GM23248 (cell line): ENCODE data around the gene KCNAB1. TPM values are rescaled to one million over a fixed set of nuclear protein-coding genes. Genes with fewer than 3 reads are reported as not detected.

ENCODE experiments used
- DNase-seq: peaks from one replicate; pipeline ENCODE4 v3.0.0-alpha.2; 2015
- H2AFZ ChIP-seq: fragments of 200-600 bp; sonication (generic); 2 replicates; pipeline ENCODE4 v1.6.1; 2016; ENCODE audit warnings: antibody characterized with exemption
- H3F3A ChIP-seq: fragments of 200-600 bp; sonication (generic); 2 replicates; pipeline ENCODE4 v1.6.1; 2016; ENCODE audit warnings: mild to moderate bottlenecking, antibody characterized with exemption, mixed run types; ENCODE audit not compliant: insufficient read depth
- H3K27ac ChIP-seq: fragments of 200-600 bp; sonication (generic); 2 replicates; pipeline ENCODE4 v1.5.1; 2016; ENCODE audit warnings: mild to moderate bottlenecking
- H3K27me3 ChIP-seq: fragments of 200-600 bp; sonication (generic); replicated peaks from 2 replicates; pipeline ENCODE4 v1.6.1; 2016; ENCODE audit warnings: mild to moderate bottlenecking; ENCODE audit not compliant: insufficient read depth
- H3K36me3 ChIP-seq: fragments of 200-600 bp; sonication (generic); 2 replicates; pipeline ENCODE4 v1.6.1; 2016; ENCODE audit warnings: low read depth, mild to moderate bottlenecking
- H3K4me1 ChIP-seq: fragments of 200-600 bp; sonication (generic); 2 replicates; pipeline ENCODE4 v1.6.1; 2016; ENCODE audit warnings: mild to moderate bottlenecking; ENCODE audit not compliant: insufficient read depth
- H3K4me2 ChIP-seq: fragments of 200-600 bp; sonication (generic); one replicate; pipeline ENCODE4 v1.6.1; 2016; ENCODE audit warnings: mild to moderate bottlenecking; ENCODE audit not compliant: unreplicated experiment
- H3K4me3 ChIP-seq: fragments of 200-600 bp; sonication (generic); 2 replicates; pipeline ENCODE4 v1.5.1; 2016; ENCODE audit warnings: mild to moderate bottlenecking
- H3K79me2 ChIP-seq: fragments of 200-600 bp; sonication (generic); 2 replicates; pipeline ENCODE4 v1.6.1; 2016; ENCODE audit warnings: mild to moderate bottlenecking; ENCODE audit not compliant: insufficient read depth
- H3K9ac ChIP-seq: fragments of 200-600 bp; sonication (generic); 2 replicates; pipeline ENCODE4 v1.6.1; 2016; ENCODE audit warnings: mild to moderate bottlenecking
- H3K9me2 ChIP-seq: fragments of 200-600 bp; sonication (generic); 2 replicates; pipeline ENCODE4 v1.6.1; 2016; ENCODE audit warnings: mixed run types, mild to moderate bottlenecking, moderate library complexity; ENCODE audit not compliant: insufficient read depth
- H3K9me3 ChIP-seq: fragments of 200-600 bp; sonication (generic); one replicate; pipeline ENCODE4 v1.6.1; 2017; ENCODE audit warnings: low read depth
- H4K20me1 ChIP-seq: fragments of 200-600 bp; sonication (generic); 2 replicates; pipeline ENCODE4 v1.6.0; 2016; ENCODE audit not compliant: insufficient read depth
- EZH2 ChIP-seq: fragments of 200-600 bp; sonication (generic); IDR thresholded peaks from 2 replicates; pipeline ENCODE4 v1.6.1; 2018; ENCODE audit warnings: antibody characterized with exemption, mild to moderate bottlenecking; ENCODE audit not compliant: insufficient read depth, poor library complexity, severe bottlenecking
- EZH2phosphoT487 ChIP-seq: fragments of 200-600 bp; sonication (generic); IDR thresholded peaks from 2 replicates; pipeline ENCODE4 v1.6.1; 2018; ENCODE audit warnings: antibody characterized with exemption, moderate library complexity, mild to moderate bottlenecking, low read depth; ENCODE audit not compliant: insufficient read depth
- WGBS, 2 experiments: methylation state at CpG; one replicate each; pipeline ENCODE4 v1.1.6; 2015 to 2017; ENCODE audit warnings: low lambda C conversion rate in 2 of 2, low coverage in 1 of 2; ENCODE audit errors: missing lambda C conversion rate in 2 of 2; 5-methylcytosine and 5-hydroxymethylcytosine counted together
- in situ Hi-C: fragments of 300-500 bp; cut with MboI; formaldehyde crosslinking; loops from 2 replicates; pipeline ENCODE4 v1.15.0; 2020
- polyA plus RNA-seq: library from polyadenylated mRNA; unstranded; fragments of >200 nt; fragmentation: Nextera tagmentation; extraction: Ambion mirVana; gene quantifications from 2 replicates; pipeline ENCODE4 v1.2.1, GENCODE V29; 2016
- total RNA-seq: library from RNA; depleted of rRNA; stranded (reverse); fragments of >200 nt; shearing (Covaris generic); gene quantifications from 2 replicates; pipeline ENCODE4 v1.2.3, GENCODE V29; 2014

KCNAB1 gene
- total and polyA plus RNA-seq, 2 experiments from 2014 or later = 1.1 TPM; not detected in 1

GRCh38 chr3:156109989-156110388 is 10.4 kb upstream of the KCNAB1 start:
- 55 to 59% methylated on average over 9 of the region's 9 CpGs for WGBS, 2 experiments
- Histone ChIP-seq H3K27ac (no peak overlapping the region), H3K9me2 (no peaks in the 10 kb centered on the region), H3K4me3 (no peak overlapping the region), H3K9me3 (no peaks in the 10 kb centered on the region), H3F3A (no peaks in the 10 kb centered on the region), H3K4me1 (no peaks in the 10 kb centered on the region), H3K27me3 (peaks cover 39% of the 10 kb centered on the region), H3K36me3 (no peaks in the 10 kb centered on the region), H3K4me2 (no peak overlapping the region), H3K9ac (no peak overlapping the region), H4K20me1 (no peaks in the 10 kb centered on the region), H2AFZ (no peak overlapping the region), H3K79me2 (no peaks in the 10 kb centered on the region)
- TF ChIP-seq EZH2 = no peak
- TF ChIP-seq EZH2phosphoT487 = no peak
- in situ Hi-C loops = no loop called here
- DNase-seq = no peak

GRCh38 chr3:156126467-156126866 is 6.1 kb downstream of the KCNAB1 start:
- Histone ChIP-seq H3K4me2 (no peak overlapping the region), H3K4me1 (no peaks in the 10 kb centered on the region), H4K20me1 (no peaks in the 10 kb centered on the region), H3K9ac (no peak overlapping the region), H2AFZ (no peak overlapping the region), H3K36me3 (no peaks in the 10 kb centered on the region), H3F3A (no peaks in the 10 kb centered on the region), H3K27me3 (peaks cover 38% of the 10 kb centered on the region), H3K9me3 (no peaks in the 10 kb centered on the region), H3K27ac (no peak overlapping the region), H3K9me2 (no peaks in the 10 kb centered on the region), H3K4me3 (no peak overlapping the region), H3K79me2 (no peaks in the 10 kb centered on the region)
- WGBS, 2 experiments = 56 to 58% methylated on average over 3 of the region's 3 CpGs
- TF ChIP-seq EZH2 (no peak), EZH2phosphoT487 (no peak)
- no peak for DNase-seq
- in situ Hi-C loops = loop anchor here (25.0 kb wide), 1 partner anchor 961 kb away; no protein-coding TSS in a partner anchor

GRCh38 chr3:156131241-156131640 is 10.9 kb downstream of the KCNAB1 start:
- H3K36me3 ChIP-seq = no peaks in the 10 kb centered on the region
- H3K79me2 ChIP-seq = no peaks in the 10 kb centered on the region
- no peaks in the 10 kb centered on the region for H3K9me2 ChIP-seq
- 5 to 10% methylated on average over 3 of the region's 3 CpGs for WGBS, 2 experiments
- H3K4me2 ChIP-seq = no peak overlapping the region
- peaks cover 37% of the 10 kb centered on the region for H3K27me3 ChIP-seq
- H3K27ac ChIP-seq = no peak overlapping the region
- DNase-seq = no peak
- H3K4me1 ChIP-seq = no peaks in the 10 kb centered on the region
- no peak overlapping the region for H3K4me3 ChIP-seq
- TF ChIP-seq EZH2phosphoT487 (no peak), EZH2 (no peak)
- no peaks in the 10 kb centered on the region for H3K9me3 ChIP-seq
- no peak overlapping the region for H3K9ac ChIP-seq
- no peak overlapping the region for H2AFZ ChIP-seq
- in situ Hi-C loops = loop anchor here (25.0 kb wide), 1 partner anchor 956 kb away; no protein-coding TSS in a partner anchor
- H4K20me1 ChIP-seq = no peaks in the 10 kb centered on the region
- H3F3A ChIP-seq = no peaks in the 10 kb centered on the region

- Histone ChIP-seq H3K79me2 (no peaks in the 10 kb centered on the region), H3K9ac (no peak overlapping the region), H3K9me3 (no peaks in the 10 kb centered on the region), H3K27me3 (peaks cover 32% of the 10 kb centered on the region), H2AFZ (no peak overlapping the region), H3K4me1 (no peaks in the 10 kb centered on the region), H3K27ac (no peak overlapping the region), H3K4me3 (no peak overlapping the region), H3F3A (no peaks in the 10 kb centered on the region), H4K20me1 (no peaks in the 10 kb centered on the region), H3K9me2 (no peaks in the 10 kb centered on the region), H3K36me3 (no peaks in the 10 kb centered on the region), H3K4me2 (no peak overlapping the region)
- TF ChIP-seq EZH2 (no peak), EZH2phosphoT487 (no peak)
- DNase-seq = no peak
- in situ Hi-C loops = loop anchor here (25.0 kb wide), 1 partner anchor 956 kb away; no protein-coding TSS in a partner anchor
Observed at GRCh38 chr3:156131799-156132198, 11.4 kb downstream of the KCNAB1 start.

GRCh38 chr3:156132313-156132712 is 11.9 kb downstream of the KCNAB1 start:
- H4K20me1 ChIP-seq = no peaks in the 10 kb centered on the region
- H3K27ac ChIP-seq = no peak overlapping the region
- H3K4me2 ChIP-seq = no peak overlapping the region
- no peak overlapping the region for H3K4me3 ChIP-seq
- H3K27me3 ChIP-seq = peaks cover 28% of the 10 kb centered on the region
- H3K9me2 ChIP-seq = no peaks in the 10 kb centered on the region
- no peaks in the 10 kb centered on the region for H3K79me2 ChIP-seq
- WGBS, 2 experiments = 47 to 50% methylated on average over 1 of the region's 1 CpG
- H3K36me3 ChIP-seq = no peaks in the 10 kb centered on the region
- no peak overlapping the region for H3K9ac ChIP-seq
- no peaks in the 10 kb centered on the region for H3K9me3 ChIP-seq
- no peak overlapping the region for H2AFZ ChIP-seq
- no peak for DNase-seq
- no peaks in the 10 kb centered on the region for H3K4me1 ChIP-seq
- no peaks in the 10 kb centered on the region for H3F3A ChIP-seq
- in situ Hi-C loops = loop anchor here (25.0 kb wide), 1 partner anchor 955 kb away; no protein-coding TSS in a partner anchor
- TF ChIP-seq EZH2 (no peak), EZH2phosphoT487 (no peak)
